Femur (tissue), 1 donor: ENCODE data around the gene GRIK3.
A peak's percentile ranks its signal among the peaks of the same experiment; 100 is the strongest.

Experiments
- DNase-seq: peaks from one replicate; pipeline ENCODE4 v3.0.0-alpha.2; 2017

The GRIK3 gene

GRCh38 chr1:37042506-37042905 lies 8.2 kb upstream of the GRIK3 start:
- no peak for DNase-seq

- DNase-seq, result no peak
These were observed 7.2 kb upstream of the GRIK3 start for GRCh38 chr1:37041483-37041882.

- DNase-seq, result no peak
These were observed 6.5 kb upstream of the GRIK3 start for GRCh38 chr1:37040773-37041172.

- no peak for DNase-seq
These were observed 5.9 kb upstream of the GRIK3 start for GRCh38 chr1:37040261-37040660.

- DNase-seq, result peak; percentile 50
These were observed 4.1 kb upstream of the GRIK3 start for GRCh38 chr1:37038227-37039093.

GRCh38 chr1:37037690-37038089 lies 3.4 kb upstream of the GRIK3 start:
- no peak for DNase-seq

- DNase-seq, result no peak
These were observed 2.3 kb upstream of the GRIK3 start for GRCh38 chr1:37036667-37037053.

GRCh38 chr1:37035796-37036666 lies 1.7 kb upstream of the GRIK3 start:
- no peak for DNase-seq

- no peak for DNase-seq
These were observed 838 bp upstream of the GRIK3 start for GRCh38 chr1:37035014-37035691.

- no peak for DNase-seq
These were observed 787 bp downstream of the GRIK3 start for GRCh38 chr1:37033355-37034101.

- no peak for DNase-seq
These were observed 1.5 kb downstream of the GRIK3 start for GRCh38 chr1:37032660-37033354.

- DNase-seq, result no peak
These were observed 2.4 kb downstream of the GRIK3 start for GRCh38 chr1:37031871-37032270.

GRCh38 chr1:37031429-37031828 lies 2.9 kb downstream of the GRIK3 start:
- no peak for DNase-seq

GRCh38 chr1:37028981-37029617 lies 5.2 kb downstream of the GRIK3 start:
- no peak for DNase-seq

GRCh38 chr1:37021502-37021901 lies 12.8 kb downstream of the GRIK3 start:
- DNase-seq, result no peak

- no peak for DNase-seq
These were observed 13.6 kb downstream of the GRIK3 start for GRCh38 chr1:37020653-37021277.

- DNase-seq, result no peak
These were observed 15.8 kb downstream of the GRIK3 start for GRCh38 chr1:37018510-37018909.

- DNase-seq, result no peak
These were observed 16.6 kb downstream of the GRIK3 start for GRCh38 chr1:37017720-37018119.

- no peak for DNase-seq
These were observed 18.2 kb downstream of the GRIK3 start for GRCh38 chr1:37016121-37016520.

GRCh38 chr1:37015713-37016112 lies 18.6 kb downstream of the GRIK3 start:
- DNase-seq, result no peak

GRCh38 chr1:37012226-37012625 lies 22.1 kb downstream of the GRIK3 start:
- no peak for DNase-seq
